ENCODE data around the gene ZNF837.
A peak's percentile ranks its signal among the peaks of the same experiment; 100 is the strongest.
"Not testable (repeated sequence)": the region's sequence is repeated elsewhere in the genome, so short reads cannot be mapped to it uniquely, and the experiment has no call there.

ZNF837 gene

DNA sequence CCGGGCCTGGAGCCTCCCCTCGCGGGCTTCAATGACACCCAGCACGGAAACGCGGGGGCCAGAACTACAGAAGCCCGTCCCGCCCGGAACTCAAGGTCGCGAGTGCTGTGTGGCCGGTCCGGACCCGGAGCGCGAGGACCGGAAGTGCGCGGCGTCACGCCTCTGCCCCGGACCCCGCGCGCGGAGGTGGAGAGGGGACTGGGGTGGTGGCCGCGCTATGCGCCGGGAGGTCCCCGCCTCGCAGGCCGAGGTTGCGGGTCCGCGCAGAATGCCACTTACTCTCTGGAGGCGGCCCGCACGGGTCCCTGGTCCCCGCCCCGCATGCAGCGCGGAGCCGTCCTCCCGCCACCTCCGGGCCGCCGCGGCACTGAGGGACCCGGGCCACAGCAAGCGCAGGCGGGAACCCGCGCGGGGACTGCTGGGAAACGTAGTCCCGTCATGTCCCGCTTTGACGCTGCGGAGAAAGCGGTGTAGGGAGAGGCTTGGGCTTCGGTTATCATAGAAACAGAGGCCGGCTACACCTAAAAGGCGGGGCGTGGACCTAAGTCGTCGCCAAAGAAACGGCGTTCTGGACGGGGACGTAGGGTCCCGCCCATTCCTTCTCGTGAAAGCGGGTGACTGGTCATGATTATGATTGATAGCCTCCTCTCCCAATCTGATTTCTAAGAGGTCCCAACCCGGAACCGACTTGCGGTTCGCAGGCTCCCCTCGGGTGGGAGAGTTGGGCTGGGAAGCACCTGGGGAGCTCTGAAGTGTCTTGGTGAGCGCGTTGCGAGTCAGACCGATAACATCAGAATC, at the start of gene ZNF837:
TSS of gene ZNF837 (minus strand) at position 369 of the 798 bp plus-strand sequence. CDS start 11,698 bp downstream, outside the sequence.
- H3K4me1 Mint-ChIP-seq (ENCODE audit: low read depth): peaks cover 23% of the 10 kb centered on the region
- no peaks in the 10 kb centered on the region for H3K9me3 Mint-ChIP-seq
- peak within 1 kb of the TSS; percentile 99 for H3K27ac Mint-ChIP-seq
- peak within 1 kb of the TSS; percentile 100 for H3K4me3 Mint-ChIP-seq
- H3K27me3 Mint-ChIP-seq: no peaks in the 10 kb centered on the region
- H3K36me3 Mint-ChIP-seq (ENCODE audit: low read depth): peaks cover 4% of the 10 kb centered on the region

DNA sequence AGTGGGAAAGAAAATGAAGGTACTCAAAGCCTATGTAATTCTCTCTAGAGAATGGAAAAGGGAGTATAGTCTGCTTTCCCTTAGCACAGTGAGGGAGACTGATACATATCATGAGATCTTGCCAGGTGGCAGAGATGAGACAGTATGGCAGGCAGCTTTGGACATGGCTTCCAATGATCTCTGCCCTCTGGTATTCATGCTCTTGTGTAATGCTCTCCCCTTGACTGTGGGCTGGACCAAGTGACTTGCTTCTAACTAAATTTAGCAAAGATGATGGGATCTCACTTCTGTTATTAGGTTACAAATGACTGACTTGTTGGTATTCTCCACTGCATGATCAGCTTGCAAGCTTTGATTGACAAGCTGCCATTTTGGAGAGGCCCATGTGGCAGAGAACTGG, 48.9 kb upstream of the ZNF837 start:
- Mint-ChIP-seq H3K27ac (no peak overlapping the region), H3K4me3 (no peak overlapping the region), H3K27me3 (no peaks in the 10 kb centered on the region), H3K36me3 (ENCODE audit: low read depth) (peaks cover 69% of the 10 kb centered on the region), H3K4me1 (ENCODE audit: low read depth) (no peaks in the 10 kb centered on the region), H3K9me3 (peaks cover 26% of the 10 kb centered on the region)

DNA sequence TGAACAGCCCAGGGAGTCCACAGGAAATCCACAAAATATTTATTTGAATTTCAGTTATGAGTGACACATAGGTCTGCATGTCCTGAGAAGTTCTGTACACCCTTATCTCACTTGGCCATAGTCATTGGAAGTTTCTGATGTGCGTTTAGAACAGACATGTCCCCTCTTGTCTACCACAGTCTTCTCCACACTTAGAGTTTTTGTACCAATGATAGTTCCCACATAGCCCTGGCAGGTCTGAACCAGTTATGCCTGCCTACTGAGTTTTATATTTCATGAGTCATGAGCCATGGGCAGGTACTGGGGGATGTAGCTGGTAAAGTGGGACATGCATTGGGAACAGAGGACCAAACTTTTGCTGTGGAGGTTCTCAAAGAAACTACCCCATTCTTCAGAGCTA, 47.8 kb upstream of the ZNF837 start:
- peaks cover 21% of the 10 kb centered on the region for H3K9me3 Mint-ChIP-seq
- no peak overlapping the region for H3K27ac Mint-ChIP-seq
- no peaks in the 10 kb centered on the region for H3K27me3 Mint-ChIP-seq
- H3K4me1 Mint-ChIP-seq (ENCODE audit: low read depth): no peaks in the 10 kb centered on the region
- H3K36me3 Mint-ChIP-seq (ENCODE audit: low read depth): peaks cover 60% of the 10 kb centered on the region
- H3K4me3 Mint-ChIP-seq: no peak overlapping the region

DNA sequence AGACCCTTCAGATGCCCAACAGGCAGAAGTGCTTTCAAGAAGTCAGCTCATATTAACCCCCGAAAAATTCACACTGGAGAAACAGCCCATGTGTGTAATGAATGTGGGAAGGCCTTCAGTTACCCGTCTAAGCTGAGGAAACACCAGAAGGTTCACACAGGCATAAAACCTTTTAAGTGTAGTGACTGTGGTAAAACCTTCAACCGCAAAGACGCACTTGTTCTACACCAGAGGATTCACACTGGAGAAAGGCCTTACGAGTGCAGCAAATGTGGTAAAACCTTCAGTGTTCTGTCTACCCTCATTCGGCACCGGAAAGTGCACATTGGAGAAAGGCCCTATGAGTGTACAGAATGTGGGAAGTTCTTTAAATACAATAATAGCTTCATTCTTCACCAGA, 36.2 kb upstream of the ZNF837 start:
- H3K36me3 Mint-ChIP-seq (ENCODE audit: low read depth): peaks cover 67% of the 10 kb centered on the region

DNA sequence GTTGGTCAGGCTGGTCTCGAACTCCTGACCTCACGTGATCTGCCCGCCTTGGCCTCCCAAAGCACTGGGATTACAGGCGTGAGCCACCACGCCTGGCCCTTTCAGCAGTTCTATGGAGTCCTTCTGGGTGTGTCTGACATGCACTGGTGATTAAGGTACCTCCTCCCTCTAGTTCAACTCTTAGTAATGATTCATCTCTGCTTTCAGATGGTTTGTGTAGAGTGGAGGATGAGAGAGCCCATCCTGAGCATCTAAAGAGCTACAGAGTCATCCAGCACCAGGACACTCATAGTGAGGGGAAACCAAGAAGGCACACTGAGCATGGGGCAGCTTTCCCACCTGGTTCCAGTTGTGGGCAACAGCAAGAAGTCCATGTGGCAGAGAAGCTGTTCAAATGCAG, 35.8 kb upstream of the ZNF837 start:
- Mint-ChIP-seq H3K36me3 (ENCODE audit: low read depth) (peaks cover 64% of the 10 kb centered on the region), H3K9me3 (no peaks in the 10 kb centered on the region)

More for the DNA sequence above, 36.2 kb upstream of the ZNF837 start:
- no peak overlapping the region for H3K4me3 Mint-ChIP-seq
- no peaks in the 10 kb centered on the region for H3K9me3 Mint-ChIP-seq
- H3K4me1 Mint-ChIP-seq (ENCODE audit: low read depth): no peaks in the 10 kb centered on the region
- H3K27me3 Mint-ChIP-seq: no peaks in the 10 kb centered on the region
- H3K27ac Mint-ChIP-seq: no peak overlapping the region

DNA sequence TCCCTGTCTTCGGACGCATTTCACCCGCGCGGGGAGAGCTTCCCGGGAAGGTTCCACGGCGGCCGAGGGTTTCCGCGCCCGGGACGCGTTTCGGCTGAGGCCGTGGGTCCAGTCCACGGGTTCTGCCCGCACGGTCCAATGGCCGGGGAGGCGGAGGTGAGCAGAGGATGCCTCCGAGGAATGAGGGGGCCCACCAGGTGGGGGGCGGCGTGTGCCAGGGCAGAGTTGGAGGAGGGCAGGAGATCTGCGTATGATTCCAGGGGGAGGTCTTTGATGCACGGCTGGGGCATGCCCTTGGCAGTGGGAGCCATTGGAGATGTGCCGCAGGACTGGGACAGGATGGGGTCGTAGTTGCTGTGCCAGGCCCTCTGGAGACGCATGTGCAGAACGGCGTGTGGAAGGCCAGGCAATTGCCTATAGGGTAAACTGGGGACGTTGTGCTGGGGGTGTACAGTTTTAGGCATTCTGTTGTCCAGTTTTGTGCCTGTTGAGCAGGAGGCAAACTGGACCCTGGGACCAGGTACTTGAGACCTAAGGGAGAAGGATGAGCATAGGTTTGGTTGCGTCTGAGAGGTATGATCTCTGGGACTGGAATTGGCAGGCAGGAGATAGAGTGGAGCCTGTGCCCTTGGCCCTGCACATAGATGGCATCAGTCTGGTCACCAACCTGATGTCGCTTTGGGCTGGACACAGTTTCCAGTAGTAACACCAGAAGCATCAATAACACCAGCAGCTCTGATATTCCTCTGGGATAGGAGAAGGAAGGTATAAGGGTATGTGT, 28.4 kb upstream of the ZNF837 start:
- Mint-ChIP-seq H3K27me3 (no peaks in the 10 kb centered on the region), H3K9me3 (no peaks in the 10 kb centered on the region), H3K4me3 (peak overlapping the region; percentile 87), H3K36me3 (ENCODE audit: low read depth) (peaks cover 9% of the 10 kb centered on the region), H3K4me1 (ENCODE audit: low read depth) (peaks cover 31% of the 10 kb centered on the region), H3K27ac (peak overlapping the region; percentile 91)

More for the DNA sequence above, 35.8 kb upstream of the ZNF837 start:
- Mint-ChIP-seq H3K4me1 (ENCODE audit: low read depth) (no peaks in the 10 kb centered on the region), H3K27me3 (no peaks in the 10 kb centered on the region), H3K27ac (no peak overlapping the region), H3K4me3 (no peak overlapping the region)

DNA sequence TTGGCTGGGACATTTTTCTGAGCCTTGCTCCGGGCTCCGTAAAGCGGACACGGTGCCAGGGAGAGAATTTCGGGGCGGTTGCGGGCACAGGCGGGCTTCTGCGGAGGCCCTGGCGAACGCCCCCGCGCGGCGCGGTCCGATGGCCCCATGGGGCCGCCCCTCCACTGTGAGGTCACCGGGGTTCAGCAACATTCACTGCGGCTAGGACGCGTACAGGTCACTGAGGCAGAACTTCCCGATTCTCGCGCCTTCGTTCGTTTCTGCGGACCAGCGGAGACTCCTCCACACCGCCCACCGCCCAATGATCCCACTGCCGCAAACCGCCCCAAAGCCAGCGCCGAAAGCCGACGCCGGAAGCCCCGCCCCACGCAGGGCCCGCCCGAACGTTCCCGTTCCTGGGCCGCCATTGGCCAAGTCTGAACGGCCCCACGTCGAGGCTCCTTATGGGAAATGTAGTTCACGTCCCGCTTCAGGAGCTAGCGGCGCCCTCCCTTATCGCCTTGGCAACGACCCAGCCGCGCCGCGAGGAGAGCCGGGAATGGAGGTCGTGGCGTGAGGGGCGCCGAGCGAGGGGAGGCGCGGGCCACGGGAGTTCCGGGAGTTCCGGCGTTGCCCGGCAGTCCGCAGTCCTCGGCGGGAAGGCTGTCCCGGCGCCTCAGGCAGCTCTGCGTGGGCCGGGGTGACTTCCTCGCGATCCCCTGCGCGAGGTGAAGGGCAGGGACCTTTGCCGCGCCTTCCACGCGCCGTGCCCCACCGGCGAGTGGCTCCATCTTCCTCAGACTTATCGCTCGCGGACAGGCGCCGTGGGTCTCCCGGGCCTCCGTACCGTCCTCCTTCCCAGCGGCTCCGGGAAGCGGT, 27.6 kb upstream of the ZNF837 start, which contains the start of gene ZNF584:
TSS of gene ZNF584 (plus strand) at position 498 of the 858 bp plus-strand sequence. CDS start 499 bp downstream, outside the sequence.
- Mint-ChIP-seq H3K9me3 (no peaks in the 10 kb centered on the region), H3K27ac (peak within 1 kb of the TSS; percentile 91)

DNA sequence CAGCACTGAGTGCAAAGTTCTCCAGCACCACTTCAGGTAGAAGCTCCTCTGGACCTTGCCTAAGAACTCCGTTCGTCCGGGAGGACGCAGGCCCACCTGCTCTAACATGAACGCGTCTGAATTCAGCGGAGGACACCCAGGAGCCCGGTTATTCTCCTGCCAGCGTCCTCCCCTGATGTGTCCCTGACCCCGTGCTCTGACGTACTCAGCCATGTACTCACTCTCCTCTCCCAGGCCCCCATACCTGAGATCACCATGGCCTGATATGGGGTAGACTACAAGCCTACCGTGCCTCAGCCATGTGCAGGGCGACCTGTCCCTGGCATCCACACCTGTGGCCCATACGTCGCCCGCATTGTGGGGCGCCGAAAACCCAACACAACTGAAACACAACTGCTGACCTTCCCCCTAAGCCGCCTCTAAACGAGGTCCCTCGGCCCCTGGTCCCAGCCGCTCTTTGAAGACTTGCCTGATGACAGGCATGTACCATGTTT, 26.9 kb upstream of the ZNF837 start:
- peak overlapping the region; percentile 87 for H3K4me3 Mint-ChIP-seq
- peaks cover 4% of the 10 kb centered on the region for H3K36me3 Mint-ChIP-seq (ENCODE audit: low read depth)
- H3K4me1 Mint-ChIP-seq (ENCODE audit: low read depth): peaks cover 35% of the 10 kb centered on the region
- peak overlapping the region; percentile 91 for H3K27ac Mint-ChIP-seq
- H3K27me3 Mint-ChIP-seq: no peaks in the 10 kb centered on the region
- H3K9me3 Mint-ChIP-seq: no peaks in the 10 kb centered on the region

More for the DNA sequence above, 27.6 kb upstream of the ZNF837 start, which contains the start of gene ZNF584:
- peaks cover 31% of the 10 kb centered on the region for H3K4me1 Mint-ChIP-seq (ENCODE audit: low read depth)
- no peaks in the 10 kb centered on the region for H3K27me3 Mint-ChIP-seq
- peak within 1 kb of the TSS; percentile 87 for H3K4me3 Mint-ChIP-seq
- peaks cover 9% of the 10 kb centered on the region for H3K36me3 Mint-ChIP-seq (ENCODE audit: low read depth)

DNA sequence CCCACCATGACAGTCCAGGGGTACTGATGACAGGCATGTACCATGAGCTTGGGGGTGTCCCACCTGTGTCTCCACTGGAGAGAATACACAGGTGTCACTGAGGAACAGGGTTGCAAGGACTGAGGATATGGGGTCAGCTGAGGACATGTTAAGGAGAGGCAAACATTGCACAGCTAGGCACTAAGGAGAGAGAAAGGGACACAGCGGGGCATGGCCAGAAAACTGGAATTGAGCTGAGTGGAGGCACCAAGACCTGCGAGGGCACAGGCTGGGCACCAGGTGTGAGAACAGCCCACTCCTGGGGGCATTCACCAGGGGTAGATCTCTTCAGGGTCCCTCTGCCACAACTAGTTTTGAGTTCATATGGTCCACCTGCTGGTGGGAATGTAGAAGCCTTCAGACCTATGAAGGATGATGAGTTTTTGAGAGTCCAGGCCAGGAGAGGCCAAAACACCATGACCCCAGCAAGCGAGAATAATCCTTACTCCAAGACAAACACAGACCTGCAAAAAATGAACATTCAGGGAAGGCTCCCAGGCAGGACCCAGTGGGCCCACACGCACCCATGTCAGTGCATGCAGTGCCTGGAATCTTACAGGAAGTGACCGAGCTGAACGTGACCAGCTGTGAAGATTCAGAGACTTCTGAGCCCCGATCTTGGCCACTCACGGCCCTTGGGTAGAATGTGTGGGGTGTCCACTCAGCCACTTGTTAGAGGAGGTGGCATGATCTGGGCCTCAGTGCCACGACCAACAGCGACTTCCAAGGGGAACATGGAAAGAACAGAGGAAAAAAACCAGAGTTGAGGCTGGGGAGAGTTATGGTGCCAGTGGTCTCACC, 26.2 kb upstream of the ZNF837 start:
- H3K27me3 Mint-ChIP-seq: no peaks in the 10 kb centered on the region
- no peaks in the 10 kb centered on the region for H3K9me3 Mint-ChIP-seq
- H3K36me3 Mint-ChIP-seq (ENCODE audit: low read depth): no peaks in the 10 kb centered on the region
- peak overlapping the region; percentile 91 for H3K27ac Mint-ChIP-seq
- peaks cover 39% of the 10 kb centered on the region for H3K4me1 Mint-ChIP-seq (ENCODE audit: low read depth)
- H3K4me3 Mint-ChIP-seq: peak overlapping the region; percentile 87

DNA sequence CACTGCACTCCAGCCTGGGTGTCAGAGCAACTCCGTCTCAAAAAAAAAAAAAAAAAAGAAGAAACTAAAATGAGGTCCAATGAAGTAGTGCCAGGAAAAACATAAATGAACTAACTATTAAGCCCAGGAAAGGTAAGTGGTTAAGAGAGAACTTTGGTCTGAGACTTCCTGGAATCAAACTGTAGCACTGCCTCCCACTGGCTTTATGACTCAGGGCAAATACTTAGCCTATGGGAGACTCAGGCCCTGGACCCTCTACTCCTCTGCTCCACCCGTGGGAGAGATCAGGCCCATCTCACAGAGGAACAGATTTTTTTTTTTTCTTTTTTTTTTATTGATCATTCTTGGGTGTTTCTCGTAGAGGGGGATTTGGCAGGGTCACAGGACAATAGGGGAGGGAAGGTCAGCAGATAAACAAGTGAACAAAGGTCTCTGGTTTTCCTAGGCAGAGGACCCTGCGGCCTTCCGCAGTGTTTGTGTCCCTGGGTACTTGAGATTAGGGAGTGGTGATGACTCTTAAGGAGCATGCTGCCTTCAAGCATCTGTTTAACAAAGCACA, 23.2 kb upstream of the ZNF837 start:
- not testable (repeated sequence) for H3K4me3 Mint-ChIP-seq

DNA sequence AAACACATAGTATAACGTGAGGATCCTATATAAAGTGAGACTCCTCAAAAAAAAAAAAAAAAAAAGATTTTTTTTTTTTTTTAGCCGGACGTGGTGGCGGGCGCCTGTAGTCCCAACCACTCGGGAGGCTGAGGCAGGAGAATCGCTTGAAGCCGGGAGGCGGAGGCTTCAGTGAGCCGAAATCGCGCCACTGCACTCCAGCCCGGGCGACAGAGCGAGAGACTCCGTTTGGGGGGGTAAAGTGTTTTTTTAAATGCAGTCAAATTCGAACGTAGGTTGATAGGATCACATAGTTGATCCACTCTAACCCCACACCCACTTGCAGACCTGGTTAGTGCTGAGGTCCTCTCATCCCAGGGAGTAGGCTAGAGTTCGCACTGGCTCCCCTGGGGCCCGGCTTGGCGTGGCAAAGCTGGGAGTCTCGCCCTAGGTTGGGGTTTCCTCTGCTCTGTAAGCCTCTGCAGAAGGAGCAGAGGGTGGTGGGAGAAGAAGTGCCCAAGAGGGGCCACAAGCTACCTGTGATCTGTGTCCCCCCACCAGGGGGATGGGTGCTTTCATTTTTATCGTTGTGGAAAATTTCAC, 21.1 kb upstream of the ZNF837 start:
- no peaks in the 10 kb centered on the region for H3K9me3 Mint-ChIP-seq
- H3K36me3 Mint-ChIP-seq (ENCODE audit: low read depth): no peaks in the 10 kb centered on the region
- no peak overlapping the region for H3K27ac Mint-ChIP-seq

More for the DNA sequence above, 23.2 kb upstream of the ZNF837 start:
- not testable (repeated sequence) for H3K9me3 Mint-ChIP-seq; H3K27ac Mint-ChIP-seq; H3K36me3 Mint-ChIP-seq (ENCODE audit: low read depth); H3K27me3 Mint-ChIP-seq
- H3K4me1 Mint-ChIP-seq (ENCODE audit: low read depth): peaks cover 39% of the 10 kb centered on the region

DNA sequence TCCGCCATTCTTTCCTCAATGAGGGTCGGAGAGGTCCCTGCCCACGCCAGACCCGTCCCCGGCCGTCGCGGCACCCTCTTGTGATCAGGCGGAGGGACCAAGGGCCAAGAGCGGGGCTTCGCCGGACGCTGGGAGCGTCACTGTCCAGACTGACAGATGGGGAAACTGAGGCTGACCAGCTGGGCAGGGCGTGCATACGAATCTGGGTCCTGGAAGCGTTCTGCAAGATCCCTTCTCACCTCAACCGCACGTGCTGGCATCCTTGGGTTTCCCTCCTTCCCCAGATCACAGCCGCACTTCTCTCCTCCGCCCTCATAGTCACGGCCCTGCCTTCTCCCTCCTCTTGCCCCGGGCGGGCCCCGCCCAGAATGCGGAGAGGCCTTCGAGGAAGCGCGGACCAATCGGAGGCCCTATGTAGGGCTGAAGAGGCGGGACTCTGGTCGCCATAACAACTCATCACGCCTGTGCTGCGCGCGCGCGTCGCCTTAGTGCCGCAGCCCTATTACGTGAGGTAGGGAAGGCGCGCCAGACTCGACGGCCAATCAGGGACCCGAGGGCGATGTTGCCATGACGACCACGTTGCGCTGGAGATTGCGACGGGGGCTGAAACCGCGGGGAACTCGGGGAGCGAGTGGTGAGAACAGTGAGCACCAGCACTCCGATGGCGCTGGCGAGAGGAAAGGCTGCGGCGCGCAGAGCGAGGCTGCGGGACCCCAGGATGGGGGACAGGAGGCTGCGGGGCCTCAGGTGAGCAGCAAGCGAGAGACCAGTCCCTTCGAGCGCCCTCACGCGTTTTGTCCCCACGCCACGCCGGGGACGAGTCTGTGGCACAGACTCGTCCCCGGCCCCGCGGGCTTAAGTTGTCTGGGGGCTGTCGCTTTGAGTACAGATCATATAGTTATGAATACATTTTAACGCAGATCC, 20.3 kb upstream of the ZNF837 start:
- H3K9me3 Mint-ChIP-seq: no peaks in the 10 kb centered on the region
- H3K27me3 Mint-ChIP-seq: peaks cover 10% of the 10 kb centered on the region
- peak overlapping the region; percentile 83 for H3K27ac Mint-ChIP-seq
- peak overlapping the region; percentile 86 for H3K4me3 Mint-ChIP-seq
- H3K4me1 Mint-ChIP-seq (ENCODE audit: low read depth): peaks cover 24% of the 10 kb centered on the region
- H3K36me3 Mint-ChIP-seq (ENCODE audit: low read depth): no peaks in the 10 kb centered on the region

More for the DNA sequence above, 21.1 kb upstream of the ZNF837 start:
- Mint-ChIP-seq H3K4me3 (peak overlapping the region; percentile 86), H3K4me1 (ENCODE audit: low read depth) (peaks cover 28% of the 10 kb centered on the region), H3K27me3 (peaks cover 10% of the 10 kb centered on the region)

All from stimulated activated naive CD8-positive, alpha-beta T cell treated with anti-CD3 and anti-CD28 coated beads, Interleukin-15, Interleukin-2, amounts not matched to agents 100 ng/mL and 50 ng/mL, for 24 hours (primary cell).